Measurements from ENCODE around the gene SPG11.

DNA sequence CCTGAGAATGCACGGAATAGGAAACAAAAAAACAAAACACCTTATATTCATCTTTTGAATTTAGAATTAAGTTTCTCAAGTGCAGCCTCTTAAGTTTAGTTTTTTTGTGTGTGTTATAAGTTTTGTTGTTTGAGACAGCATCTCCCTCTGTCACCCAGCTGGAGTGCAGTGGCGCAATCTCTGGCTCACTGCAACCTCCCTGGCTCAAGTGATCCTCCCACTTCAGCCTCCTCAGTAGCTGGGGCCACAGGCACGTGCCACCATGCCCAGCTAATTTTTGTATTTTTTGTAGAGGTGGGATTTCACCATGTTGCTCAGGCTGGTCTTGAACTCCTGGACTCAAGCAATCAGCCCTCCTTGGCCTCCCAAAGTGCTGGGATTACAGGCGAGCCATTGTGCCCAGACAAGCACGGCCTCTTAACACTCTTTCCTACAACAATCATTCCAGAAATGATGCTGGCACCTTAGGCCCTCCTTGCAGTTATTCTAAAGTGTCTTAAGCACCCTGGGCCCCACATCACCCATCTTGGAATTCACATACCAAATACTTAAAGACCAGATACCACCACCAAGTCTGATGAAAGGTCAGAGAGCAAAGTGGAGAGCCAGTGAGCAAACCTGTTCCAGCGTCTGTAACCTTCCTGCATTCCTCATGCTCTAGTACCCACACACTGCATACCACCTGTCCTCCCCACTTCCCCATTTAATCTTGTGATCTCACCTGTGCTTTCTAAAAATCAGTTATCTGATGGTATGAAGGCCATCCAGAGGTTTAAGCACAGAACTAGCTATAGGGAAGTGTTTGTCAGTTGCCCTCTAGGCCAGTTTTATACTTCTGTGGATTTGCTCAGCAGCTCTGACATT, 6.9 kb upstream of the SPG11 start:
- no peak for TF ChIP-seq SUZ12 (IDR thresholded peaks at IDR 0.05; ENCODE audit: extremely low read depth, insufficient read depth, insufficient read length)
- no peak for TF ChIP-seq ZNF274 (IDR thresholded peaks at IDR 0.05; ENCODE audit: low read depth, low read length)
- TF ChIP-seq YY1 (IDR thresholded peaks at IDR 0.05; ENCODE audit: insufficient read depth, insufficient read length) = no peak

Measured in NT2/D1 (cell line).